ENCODE measurements around the gene SYT9.

DNA sequence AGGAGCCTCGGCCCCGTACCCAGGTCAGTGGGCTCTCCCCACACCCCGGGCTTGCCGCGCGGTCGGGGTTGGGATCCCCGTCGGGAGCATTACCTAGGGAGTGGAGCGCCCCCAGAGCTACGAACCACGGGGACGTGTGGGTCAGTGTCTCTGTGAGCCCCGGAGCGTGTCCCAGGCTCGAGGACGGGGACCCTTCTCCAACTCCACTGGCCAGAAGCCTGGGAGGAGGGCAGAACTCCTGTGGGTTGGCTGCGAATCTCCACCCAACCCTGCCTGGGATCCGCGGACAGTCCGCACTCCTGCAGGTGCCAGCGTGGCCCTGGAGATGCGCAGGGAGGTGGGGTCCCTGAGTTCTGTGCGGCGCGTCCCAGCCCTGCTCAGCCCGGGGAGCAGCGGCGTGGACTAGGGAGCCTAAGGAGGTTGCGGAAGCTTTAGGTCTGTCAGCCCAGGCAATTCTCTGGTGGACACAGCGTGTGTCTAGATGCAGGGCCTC lies 262.4 kb downstream of the SYT9 start:
- no peak for TF ChIP-seq POLR2AphosphoS5 (IDR thresholded peaks at IDR 0.05; ENCODE audit: low read depth, low read length)
- no peak for TF ChIP-seq TAF1 (IDR thresholded peaks at IDR 0.05; ENCODE audit: low read depth, low read length)
- TF ChIP-seq POLR2A (IDR thresholded peaks at IDR 0.05; ENCODE audit: low read depth, low read length) = no peak
- TF ChIP-seq SPI1 (IDR thresholded peaks at IDR 0.05; ENCODE audit: low read depth, low read length) = no peak
- no peak for TF ChIP-seq PAX5 (IDR thresholded peaks at IDR 0.05; ENCODE audit: insufficient read depth, low read length, severe bottlenecking)
